ENCODE results near the gene ZCCHC14. TPM values are rescaled to one million over a fixed set of nuclear protein-coding genes. Genes with fewer than 3 reads are reported as not detected.
"Not testable (repeated sequence)": the region's sequence is repeated elsewhere in the genome, so short reads cannot be mapped to it uniquely, and the experiment has no call there.

The ZCCHC14 gene
- total and polyA plus RNA-seq, 2 donors (not counting 1 experiment from before 2014, with no cell fraction given): 0.70 to 4.4 TPM

DNA sequence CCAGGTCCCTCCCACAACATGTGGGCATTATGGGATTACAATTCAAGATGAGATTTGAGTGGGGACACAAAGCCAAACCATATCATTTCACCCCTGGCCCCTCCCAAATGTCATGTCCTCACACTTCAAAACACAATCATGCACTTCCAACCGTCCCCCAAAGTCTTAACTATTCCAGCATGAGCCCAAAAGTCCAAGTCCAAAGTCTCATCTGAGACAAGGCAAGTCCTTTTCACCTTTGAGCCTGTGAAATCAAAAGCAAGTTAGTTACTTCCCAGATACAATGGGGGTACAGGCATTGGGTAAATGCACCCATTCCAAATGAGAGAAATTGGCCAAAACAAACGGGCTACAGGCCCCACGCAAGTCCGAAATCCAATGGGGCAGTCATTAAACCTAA is 17.0 kb upstream of the ZCCHC14 start:
- H3K4me3 ChIP-seq (ENCODE audit: control extremely low read depth in 1 of 5, extremely low read depth in 1 of 5, insufficient read depth in 1 of 5, low read depth in 2 of 5, low read length in 4 of 5); H3K9ac ChIP-seq (ENCODE audit: low read length); H3K27ac ChIP-seq (ENCODE audit: low read length in 2 of 2); ATAC-seq (ENCODE audit: low read depth); H3K4me2 ChIP-seq (replicated peaks; ENCODE audit: low read depth, low read length, poor library complexity, severe bottlenecking); CTCF ChIA-PET; H3K4me1 ChIP-seq (ENCODE audit: control insufficient read depth in 2 of 2, insufficient read depth in 2 of 2, low read length in 2 of 2); H3K4me3 Mint-ChIP-seq; POLR2A ChIA-PET; H3K4me1 Mint-ChIP-seq; intact Hi-C loops (cut with micrococcal nuclease); H3K36me3 ChIP-seq (replicated peaks in 1 of 2; ENCODE audit: control extremely low read depth in 1 of 2, control insufficient read depth in 1 of 2, extremely low read depth in 1 of 2, insufficient read depth in 2 of 2, low read length in 1 of 2); H3K79me2 ChIP-seq (ENCODE audit: control insufficient read depth, insufficient read depth, low read length); H2AFZ ChIP-seq (ENCODE audit: insufficient read depth, low read depth, low read length, poor library complexity, severe bottlenecking); H4K20me1 ChIP-seq (ENCODE audit: control insufficient read depth, insufficient read depth, low read length, poor library complexity, severe bottlenecking); DNase-seq; H3K27ac Mint-ChIP-seq; H3K9me3 Mint-ChIP-seq (ENCODE audit: insufficient read depth): not testable (repeated sequence)
- H3K27me3 Mint-ChIP-seq: peaks cover 58% of the 10 kb centered on the region
- H3K27me3 ChIP-seq (replicated peaks in 1 of 4; ENCODE audit: control extremely low read depth in 1 of 4, control insufficient read depth in 3 of 4, insufficient read depth in 4 of 4, low read length in 3 of 4): peaks cover 0 to 34% (median 10%) of the 10 kb centered on the region in 4 experiments
- peaks cover 0 to 12% (median 0%) of the 10 kb centered on the region in 3 donors for H3K9me3 ChIP-seq (ENCODE audit: control extremely low read depth in 1 of 3, control insufficient read depth in 2 of 3, insufficient read depth in 1 of 3, low read length in 2 of 3)
- WGBS (ENCODE audit: insufficient coverage): 91% methylated on average over 4 of the region's 4 CpGs

DNA sequence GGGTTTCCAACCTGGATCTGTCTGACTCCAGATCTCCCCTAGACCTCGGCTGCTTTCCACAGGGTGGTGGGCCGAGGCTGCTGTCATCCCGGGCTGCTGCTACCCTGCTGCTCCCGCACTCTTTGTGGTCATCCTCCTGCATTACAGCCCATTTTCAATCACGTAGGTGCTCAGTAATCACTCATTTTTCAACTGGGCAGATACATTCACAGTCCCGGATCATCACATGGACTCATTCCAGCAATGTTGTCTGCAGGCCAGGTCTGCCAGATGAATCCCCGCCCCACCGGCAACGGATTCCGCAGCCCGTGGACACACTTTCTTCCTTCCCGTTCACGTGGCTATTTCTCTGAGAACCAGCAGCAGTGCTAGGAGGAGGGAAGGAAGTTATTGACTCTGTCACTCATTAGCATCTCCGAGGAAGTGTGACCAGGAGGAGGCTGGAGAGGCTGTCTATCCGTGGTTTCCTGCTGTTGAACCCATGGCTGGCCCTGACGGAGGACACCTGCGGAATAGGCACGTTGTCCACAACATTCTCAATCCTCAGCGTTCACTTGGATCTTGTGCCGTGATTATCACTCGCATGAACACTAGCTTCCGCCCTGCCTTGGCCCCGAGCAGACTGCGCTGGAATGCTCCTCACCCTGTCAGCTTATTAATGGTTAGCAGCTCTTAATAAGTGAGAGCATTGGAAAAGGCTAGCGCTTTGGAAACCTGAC is 14.7 kb upstream of the ZCCHC14 start:
- Histone ChIP-seq H3K4me1 (ENCODE audit: control insufficient read depth in 2 of 2, insufficient read depth in 2 of 2, low read length in 2 of 2) (peaks cover 0 to 8% of the 10 kb centered on the region in 2 donors), H3K79me2 (ENCODE audit: control insufficient read depth, insufficient read depth, low read length) (no peaks in the 10 kb centered on the region), H3K27ac (ENCODE audit: low read length in 2 of 2) (no peak overlapping the region), H2AFZ (ENCODE audit: insufficient read depth, low read depth, low read length, poor library complexity, severe bottlenecking) (no peak overlapping the region), H3K9ac (ENCODE audit: low read length) (no peak overlapping the region), H3K4me2 (replicated peaks; ENCODE audit: low read depth, low read length, poor library complexity, severe bottlenecking) (no peak overlapping the region), H3K27me3 (replicated peaks in 1 of 4; ENCODE audit: control extremely low read depth in 1 of 4, control insufficient read depth in 3 of 4, insufficient read depth in 4 of 4, low read length in 3 of 4) (peaks cover 0 to 41% (median 13%) of the 10 kb centered on the region in 4 experiments), H4K20me1 (ENCODE audit: control insufficient read depth, insufficient read depth, low read length, poor library complexity, severe bottlenecking) (no peaks in the 10 kb centered on the region), H3K9me3 (ENCODE audit: control extremely low read depth in 1 of 3, control insufficient read depth in 2 of 3, insufficient read depth in 1 of 3, low read length in 2 of 3) (peaks cover 0 to 12% (median 0%) of the 10 kb centered on the region in 3 donors), H3K4me3 (ENCODE audit: control extremely low read depth in 1 of 5, extremely low read depth in 1 of 5, insufficient read depth in 1 of 5, low read depth in 2 of 5, low read length in 4 of 5) (no peak overlapping the region), H3K36me3 (replicated peaks in 1 of 2; ENCODE audit: control extremely low read depth in 1 of 2, control insufficient read depth in 1 of 2, extremely low read depth in 1 of 2, insufficient read depth in 2 of 2, low read length in 1 of 2) (no peaks in the 10 kb centered on the region)
- TF ChIP-seq, protein P1, sequence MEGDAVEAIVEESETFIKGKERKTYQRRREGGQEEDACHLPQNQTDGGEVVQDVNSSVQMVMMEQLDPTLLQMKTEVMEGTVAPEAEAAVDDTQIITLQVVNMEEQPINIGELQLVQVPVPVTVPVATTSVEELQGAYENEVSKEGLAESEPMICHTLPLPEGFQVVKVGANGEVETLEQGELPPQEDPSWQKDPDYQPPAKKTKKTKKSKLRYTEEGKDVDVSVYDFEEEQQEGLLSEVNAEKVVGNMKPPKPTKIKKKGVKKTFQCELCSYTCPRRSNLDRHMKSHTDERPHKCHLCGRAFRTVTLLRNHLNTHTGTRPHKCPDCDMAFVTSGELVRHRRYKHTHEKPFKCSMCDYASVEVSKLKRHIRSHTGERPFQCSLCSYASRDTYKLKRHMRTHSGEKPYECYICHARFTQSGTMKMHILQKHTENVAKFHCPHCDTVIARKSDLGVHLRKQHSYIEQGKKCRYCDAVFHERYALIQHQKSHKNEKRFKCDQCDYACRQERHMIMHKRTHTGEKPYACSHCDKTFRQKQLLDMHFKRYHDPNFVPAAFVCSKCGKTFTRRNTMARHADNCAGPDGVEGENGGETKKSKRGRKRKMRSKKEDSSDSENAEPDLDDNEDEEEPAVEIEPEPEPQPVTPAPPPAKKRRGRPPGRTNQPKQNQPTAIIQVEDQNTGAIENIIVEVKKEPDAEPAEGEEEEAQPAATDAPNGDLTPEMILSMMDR (IDR thresholded peaks at IDR 0.05): no peak
- TF ChIP-seq EZH2 (IDR thresholded peaks at IDR 0.05; ENCODE audit: borderline replicate concordance, insufficient read depth, low read depth, low read length, poor library complexity, severe bottlenecking): no peak
- ChIA-PET POLR2A (no interaction called here), CTCF (no interaction called here)
- peaks cover 3% of the 10 kb centered on the region for H3K4me1 Mint-ChIP-seq
- intact Hi-C loops (cut with micrococcal nuclease): no loop called here
- no peak for DNase-seq
- no peak for ATAC-seq (ENCODE audit: low read depth)
- no peaks in the 10 kb centered on the region for H3K9me3 Mint-ChIP-seq (ENCODE audit: insufficient read depth)
- 23% methylated on average over 24 of the region's 25 CpGs for WGBS (ENCODE audit: insufficient coverage)
- H3K4me3 Mint-ChIP-seq: no peak overlapping the region
- H3K27ac Mint-ChIP-seq: no peak overlapping the region
- H3K27me3 Mint-ChIP-seq: peaks cover 48% of the 10 kb centered on the region

Data from B cell (primary cell).